Measurements from ENCODE around the gene DUSP8. TPM values are rescaled to one million over a fixed set of nuclear protein-coding genes. Genes with fewer than 3 reads are reported as not detected.

The DUSP8 gene
- total and polyA plus RNA-seq, 8 donors = 6.4 to 23.5 (median 12.2) TPM

- ATAC-seq (no peak), FAIRE-seq (no peak), DNase-seq (peak in 4 of 6 donors; percentile 27 to 77 (median 43))
- 87 to 92% methylated on average over 17 of the region's 17 CpGs for WGBS, 2 donors
- no peak overlapping the region for H3K27ac ChIP-seq
- H3K4me3 ChIP-seq = no peak overlapping the region
- H3K9me3 ChIP-seq = no peaks in the 10 kb centered on the region
- no peaks in the 10 kb centered on the region for H3K27me3 ChIP-seq
- peaks cover 0 to 20% (median 0%) of the 10 kb centered on the region in 3 donors for H3K36me3 ChIP-seq
- intact Hi-C loops (cut with DNase I) = no loop called here
- no peak for TF ChIP-seq CTCF (IDR thresholded peaks at IDR 0.05)
- H3K4me1 ChIP-seq = peaks cover 15 to 30% (median 26%) of the 10 kb centered on the region in 3 donors
These were observed 10.8 kb downstream of the DUSP8 start for GRCh38 chr11:1561266-1561665.

GRCh38 chr11:1560649-1561251 is 11.3 kb downstream of the DUSP8 start:
- ATAC-seq (no peak), DNase-seq (peak in 2 of 6 donors; percentile 23 to 43), FAIRE-seq (no peak)
- WGBS, 2 donors = 92 to 93% methylated on average over 8 of the region's 8 CpGs
- Histone ChIP-seq H3K4me3 (no peak overlapping the region), H3K4me1 (peaks cover 15 to 30% (median 26%) of the 10 kb centered on the region in 3 donors), H3K9me3 (no peaks in the 10 kb centered on the region), H3K36me3 (peaks cover 0 to 20% (median 0%) of the 10 kb centered on the region in 3 donors), H3K27me3 (no peaks in the 10 kb centered on the region), H3K27ac (peak overlapping the region in 2 of 4 donors; percentile 88)
- intact Hi-C loops (cut with DNase I) = no loop called here
- no peak for TF ChIP-seq CTCF (IDR thresholded peaks at IDR 0.05)

- DNase-seq = peak in 4 of 6 donors; percentile 18 to 82 (median 44)
- peaks cover 17 to 28% (median 23%) of the 10 kb centered on the region in 3 donors for H3K4me1 ChIP-seq
- intact Hi-C loops (cut with DNase I) = no loop called here
- no peak overlapping the region for H3K4me3 ChIP-seq
- no peaks in the 10 kb centered on the region for H3K9me3 ChIP-seq
- H3K36me3 ChIP-seq = peaks cover 0 to 20% (median 0%) of the 10 kb centered on the region in 3 donors
- WGBS, 2 donors = 84% methylated on average over 15 of the region's 15 CpGs
- ATAC-seq = no peak
- H3K27ac ChIP-seq = peak overlapping the region; percentile 87 to 90 (median 88)
- no peak for FAIRE-seq
- no peaks in the 10 kb centered on the region for H3K27me3 ChIP-seq
- TF ChIP-seq CTCF (IDR thresholded peaks at IDR 0.05) = no peak
These were observed 11.9 kb downstream of the DUSP8 start for GRCh38 chr11:1560002-1560648.

- TF ChIP-seq CTCF (IDR thresholded peaks at IDR 0.05) = no peak
- Histone ChIP-seq H3K9me3 (no peaks in the 10 kb centered on the region), H3K27ac (peak overlapping the region; percentile 87 to 90 (median 88)), H3K4me1 (peaks cover 20 to 31% (median 24%) of the 10 kb centered on the region in 3 donors), H3K27me3 (no peaks in the 10 kb centered on the region), H3K4me3 (peak overlapping the region in 1 of 4 donors; percentile 4), H3K36me3 (peaks cover 0 to 20% (median 0%) of the 10 kb centered on the region in 3 donors)
- DNase-seq = peak; percentile 93 to 100 (median 99)
- ATAC-seq = peak; percentile 81 to 92 (median 90)
- WGBS, 2 donors = 11 to 13% methylated on average over 29 of the region's 29 CpGs
- intact Hi-C loops (cut with DNase I) = no loop called here
- FAIRE-seq = no peak
These were observed 12.7 kb downstream of the DUSP8 start for GRCh38 chr11:1559111-1559951.
